ENCODE data around the gene DGKA.
A peak's percentile ranks its signal among the peaks of the same experiment; 100 is the strongest.

DGKA gene

GRCh38 chr12:55931780-55932550 lies 1.0 kb downstream of the DGKA start:
- DNase-seq = peak; percentile 31

DNA sequence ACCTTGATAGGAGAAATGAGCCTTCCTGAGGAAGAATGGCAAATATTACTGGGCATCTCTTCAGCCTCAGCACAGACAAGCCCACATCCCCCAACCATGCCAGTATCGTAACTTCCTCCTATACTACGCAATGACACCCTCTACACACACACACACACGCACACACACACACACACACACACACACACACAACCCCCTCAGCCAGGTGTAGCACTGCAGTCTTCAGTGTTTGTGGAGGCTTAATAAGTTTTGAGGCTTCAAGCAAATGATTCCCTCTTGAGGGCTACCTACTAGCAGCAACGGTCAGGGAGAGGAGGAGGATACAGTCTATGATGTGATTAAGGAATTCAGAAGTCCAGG lies 1.6 kb downstream of the DGKA start:
- DNase-seq = no peak

DNA sequence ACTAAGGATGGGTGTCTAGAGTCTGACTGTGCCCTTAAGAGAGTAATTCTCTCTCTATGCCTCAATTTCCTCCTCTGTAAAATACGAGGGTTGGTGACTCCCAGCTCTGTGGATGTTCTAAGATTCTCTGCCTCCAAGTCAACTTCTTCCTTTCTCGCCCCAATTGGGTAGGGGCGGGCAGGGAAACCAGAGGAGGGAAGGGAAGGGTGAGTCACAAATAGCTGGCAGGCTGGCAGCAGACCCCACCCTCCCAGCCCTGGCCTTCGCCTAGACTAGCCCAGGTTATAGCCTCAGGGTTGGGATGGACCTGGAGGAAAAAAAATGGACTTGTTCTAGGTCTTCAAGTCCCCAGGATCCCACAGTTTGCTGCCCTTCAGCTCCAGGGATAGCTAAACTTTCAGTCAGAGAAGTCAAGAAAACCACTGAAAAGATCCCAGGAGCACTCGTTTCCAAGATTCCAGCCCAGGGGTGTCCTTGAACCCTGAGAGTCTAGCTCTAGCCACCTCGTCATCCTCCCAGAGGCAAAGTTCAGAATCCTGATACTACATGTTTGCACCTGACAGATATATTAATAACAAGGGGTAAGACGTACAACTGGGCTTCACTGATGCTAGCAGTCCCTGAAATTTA lies 2.3 kb downstream of the DGKA start:
- DNase-seq = no peak

DNA sequence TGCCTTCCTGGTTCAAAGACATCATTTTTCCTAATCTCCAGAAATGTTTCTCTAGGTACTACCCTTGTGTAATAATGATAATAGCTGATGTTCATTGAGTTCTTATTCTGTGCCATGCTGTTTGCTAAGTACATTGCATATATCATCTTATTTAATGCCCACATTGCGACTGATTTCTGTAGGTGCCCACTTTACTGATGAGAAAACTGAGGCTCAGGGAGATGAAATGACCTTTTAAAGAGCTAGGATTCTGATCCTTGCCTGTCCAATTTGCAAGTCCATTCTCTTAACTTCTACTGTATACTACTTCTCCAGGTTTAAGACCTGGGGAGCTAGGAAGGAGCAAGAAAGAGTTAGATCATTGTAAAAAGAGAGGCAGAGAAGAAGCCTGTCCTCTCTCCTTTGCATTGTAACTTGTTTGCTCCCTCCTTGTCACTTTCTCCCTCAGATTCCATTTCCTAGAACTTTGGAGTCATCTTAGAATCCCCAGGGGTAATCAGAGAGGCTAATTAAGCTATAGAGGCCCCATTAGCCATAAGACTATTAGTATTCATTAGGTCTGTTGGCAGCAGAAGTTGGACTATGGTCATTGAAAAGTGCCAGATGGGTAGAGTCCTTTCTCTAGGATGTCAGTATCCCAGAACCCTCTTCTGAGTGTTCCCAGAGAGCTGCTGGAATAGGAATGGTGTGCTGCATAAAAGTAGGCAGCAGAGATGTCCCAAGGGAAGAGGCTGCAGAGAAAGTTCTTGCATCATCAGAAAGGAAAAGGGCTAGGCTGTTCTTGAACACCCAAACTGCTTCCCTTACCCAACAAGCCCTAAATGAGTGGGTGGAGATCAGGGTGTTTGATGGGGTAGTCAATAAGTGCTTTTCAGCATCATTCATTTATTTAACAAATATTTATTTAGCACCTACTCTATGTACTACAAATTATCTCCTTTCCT lies 3.1 kb downstream of the DGKA start:
- DNase-seq = no peak

DNA sequence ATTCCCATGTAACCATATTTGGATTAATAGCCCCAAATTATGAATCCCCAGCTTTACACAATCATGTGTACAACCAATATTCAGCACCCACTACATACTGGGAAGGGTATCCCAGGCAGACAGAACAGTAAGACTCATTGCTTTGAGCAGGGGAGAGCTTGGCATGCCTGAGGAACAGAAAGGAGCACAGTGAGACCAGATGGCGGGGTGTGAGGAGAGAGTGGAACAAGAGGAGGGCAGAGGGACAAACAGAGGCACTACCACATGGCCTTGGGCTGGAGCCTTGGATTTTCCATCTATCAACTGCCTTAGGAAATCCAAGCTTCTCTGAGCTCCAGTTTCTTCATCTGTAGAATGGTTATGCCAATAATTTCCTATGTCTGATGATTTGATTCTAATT lies 3.8 kb downstream of the DGKA start:
- DNase-seq = no peak

GRCh38 chr12:55935738-55936151 lies 4.8 kb downstream of the DGKA start:
- no peak for DNase-seq

GRCh38 chr12:55937981-55938380 lies 7.0 kb downstream of the DGKA start:
- DNase-seq = no peak

DNA sequence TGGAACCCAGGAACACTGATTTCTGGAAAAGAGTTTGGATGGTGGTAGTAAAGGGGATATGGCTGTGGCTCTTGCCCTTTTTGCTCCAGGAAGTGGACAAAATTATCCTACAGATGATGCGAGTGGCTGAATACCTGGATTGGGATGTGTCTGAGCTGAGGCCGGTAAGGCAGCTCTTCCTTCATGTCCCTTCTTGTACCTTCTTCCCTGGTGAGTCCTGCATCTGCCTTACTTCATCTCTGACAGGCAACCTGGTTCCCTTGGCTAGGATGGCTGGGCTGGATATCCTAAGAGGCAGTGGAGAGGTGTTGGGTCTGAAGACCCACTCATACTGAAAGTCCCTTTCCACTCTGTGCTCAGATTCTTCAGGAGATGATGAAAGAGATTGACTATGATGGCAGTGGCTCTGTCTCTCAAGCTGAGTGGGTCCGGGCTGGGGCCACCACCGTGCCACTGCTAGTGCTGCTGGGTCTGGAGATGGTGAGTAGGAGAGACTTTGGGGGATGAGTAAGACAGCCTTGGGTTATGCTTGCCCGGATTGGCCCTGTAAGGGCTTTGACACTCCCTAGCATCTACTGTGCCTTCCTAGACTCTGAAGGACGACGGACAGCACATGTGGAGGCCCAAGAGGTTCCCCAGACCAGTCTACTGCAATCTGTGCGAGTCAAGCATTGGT lies 8.0 kb downstream of the DGKA start:
- no peak for DNase-seq

GRCh38 chr12:55940065-55940732 lies 9.2 kb downstream of the DGKA start:
- peak; percentile 87 for DNase-seq

- DNase-seq = no peak
Observed at GRCh38 chr12:55942055-55942454, 11.1 kb downstream of the DGKA start.

DNA sequence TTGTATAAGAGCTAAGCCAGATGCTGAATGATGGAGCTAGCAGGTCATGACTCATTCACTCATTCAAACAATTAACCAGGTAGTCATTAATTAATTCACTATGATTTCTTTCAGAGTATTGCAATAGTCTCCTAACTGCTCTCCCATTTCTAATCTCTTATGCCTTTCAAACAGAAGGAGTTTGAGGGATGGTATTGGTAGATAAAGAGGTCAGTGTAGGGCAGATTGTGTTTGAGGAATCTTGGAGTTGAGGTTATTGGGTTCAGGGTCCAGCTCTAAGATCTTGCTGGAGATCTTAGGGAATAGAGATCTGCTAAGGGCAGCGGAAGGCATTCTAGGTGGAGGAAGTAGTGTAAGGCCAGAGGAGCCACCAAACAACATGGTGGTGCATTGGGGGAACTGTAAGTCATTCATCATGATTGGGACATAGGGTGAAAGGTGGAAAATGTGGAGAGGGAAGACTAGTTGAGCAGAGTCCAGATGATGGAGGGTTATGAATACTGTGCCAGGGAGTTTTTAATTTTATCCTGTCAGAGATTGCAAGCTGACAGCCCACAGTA lies 11.7 kb downstream of the DGKA start:
- DNase-seq = no peak

DNA sequence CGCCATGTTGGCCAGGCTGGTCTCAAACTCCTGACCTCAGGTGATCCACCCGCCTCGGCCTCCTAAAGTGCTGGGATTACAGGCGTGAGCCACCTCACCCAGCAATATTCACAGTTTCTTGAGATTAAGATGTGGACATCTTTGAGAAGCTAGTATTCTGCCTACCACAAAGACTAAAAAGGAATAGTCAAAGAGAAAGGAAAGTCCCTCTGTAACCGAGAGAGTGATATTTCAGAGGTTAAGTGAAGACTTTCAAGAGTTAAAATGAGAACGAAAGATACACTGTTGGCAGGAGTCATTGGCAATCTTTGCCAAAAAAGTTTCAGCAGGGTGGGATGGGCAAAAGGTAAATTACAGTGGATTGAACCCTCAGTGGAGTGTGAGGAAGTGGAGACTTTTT lies 15.6 kb downstream of the DGKA start:
- no peak for DNase-seq

DNA sequence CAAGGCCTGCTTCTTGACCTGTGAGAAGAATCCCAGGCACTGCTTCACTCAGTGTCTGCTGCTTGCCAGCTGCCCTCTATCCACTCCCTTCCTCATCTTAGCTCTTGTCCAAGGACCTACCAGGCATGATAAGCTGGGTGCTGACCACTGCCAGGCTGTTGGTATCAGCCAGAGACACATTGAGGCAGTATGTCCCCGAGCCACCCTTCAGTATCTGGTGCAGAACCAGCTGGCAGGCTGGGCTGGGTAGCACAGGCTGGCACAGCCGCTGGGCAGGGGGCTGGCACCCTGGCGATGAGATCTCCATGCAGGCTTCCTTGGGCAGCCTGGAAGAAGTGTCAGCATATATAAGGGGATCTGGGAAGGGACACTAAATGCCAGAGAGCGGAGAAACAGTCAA lies 24.4 kb downstream of the DGKA start:
- DNase-seq = no peak

- DNase-seq = peak; percentile 61
Observed at GRCh38 chr12:55955800-55956508, 25.0 kb downstream of the DGKA start.

DNA sequence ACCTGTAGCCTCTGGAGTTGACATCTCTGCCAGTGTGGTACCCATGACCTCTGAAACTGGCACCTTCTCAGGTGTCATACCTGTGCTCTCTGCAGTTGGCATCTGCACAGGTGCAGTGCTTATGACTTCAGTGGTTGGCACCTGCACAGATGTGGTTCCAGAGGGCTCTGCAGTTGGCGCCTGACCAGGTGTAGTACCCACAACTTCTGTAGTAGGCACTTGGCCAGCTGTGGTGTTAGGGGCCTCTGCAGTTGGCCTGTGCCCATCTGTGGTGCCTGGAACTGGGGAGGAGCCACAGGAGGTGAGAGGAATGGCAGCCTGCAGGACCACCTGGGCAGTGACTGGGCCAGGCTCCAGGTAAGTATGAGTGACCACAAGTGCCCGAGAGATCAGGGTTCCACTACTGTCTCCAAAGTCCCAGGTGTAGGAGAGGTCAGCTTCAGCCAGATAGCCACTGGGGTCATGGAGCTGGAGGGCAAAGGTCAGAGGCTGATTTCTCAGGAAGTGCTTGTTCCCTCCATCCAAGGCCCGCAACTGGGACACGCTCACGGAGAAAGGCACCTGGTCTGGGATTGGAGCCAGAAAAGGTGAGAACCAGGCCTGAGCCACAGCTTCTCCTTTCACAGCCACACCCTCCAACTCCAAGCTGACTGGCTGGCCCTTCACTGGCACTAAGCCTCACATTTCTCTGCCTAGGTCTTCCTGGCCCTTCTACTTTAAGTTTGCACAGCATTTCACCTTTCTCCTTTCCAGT lies 26.3 kb downstream of the DGKA start:
- peak; percentile 92 for DNase-seq

- DNase-seq = no peak
Observed at GRCh38 chr12:55963760-55964159, 32.8 kb downstream of the DGKA start.

DNA sequence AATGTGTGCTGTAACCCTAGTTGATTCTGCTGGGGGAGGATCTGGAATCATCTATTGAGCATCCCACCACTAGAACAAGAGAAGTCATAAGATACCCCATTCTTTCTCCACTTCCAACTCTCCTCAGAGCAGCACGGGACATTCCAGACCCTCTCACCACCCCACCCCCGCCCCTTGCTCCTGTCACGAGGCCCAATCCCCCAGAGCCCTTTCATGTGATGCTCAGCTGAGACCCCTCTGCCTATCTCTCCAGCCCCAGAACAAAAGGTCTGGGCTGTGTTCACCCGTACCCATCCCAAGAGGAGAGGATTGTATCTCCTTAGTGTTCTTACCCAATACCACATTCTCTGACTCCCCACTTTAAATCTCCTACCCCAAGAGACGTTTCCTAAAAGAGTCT lies 34.3 kb downstream of the DGKA start:
- no peak for DNase-seq

GRCh38 chr12:55965941-55966407 lies 35.0 kb downstream of the DGKA start, which contains the start of gene PMEL:
Gene PMEL (minus strand): TSS chr12:55966042. CDS start chr12:55966011, 31 bp downstream.
- peak; percentile 21 for DNase-seq

- peak; percentile 93 for DNase-seq
Observed at GRCh38 chr12:55966408-55967281, 35.7 kb downstream of the DGKA start, which contains the start of gene CDK2. Gene CDK2 (plus strand): TSS chr12:55966830. CDS start chr12:55967009, 179 bp downstream.

All from RPMI8226 (cell line).